Smooth muscle cell (in vitro differentiated cells): ENCODE measurements around the gene KIFBP. TPM values are rescaled to one million over a fixed set of nuclear protein-coding genes. Genes with fewer than 3 reads are reported as not detected.

Experiments used
- DNase-seq: peaks from one replicate; lab custom pipeline; 2025; ENCODE audit not compliant: unreplicated experiment; lab: John Stamatoyannopoulos, UW
- H2AFZ ChIP-seq: fragments of 200-600 bp; sonication (generic); 2 replicates; pipeline ENCODE4 v1.6.0; 2016; ENCODE audit warnings: antibody characterized with exemption, low read depth, mild to moderate bottlenecking
- H3F3A ChIP-seq: fragments of 200-600 bp; sonication (generic); 2 replicates; pipeline ENCODE4 v1.6.0; 2017; ENCODE audit warnings: antibody characterized with exemption, low read depth
- H3K27ac ChIP-seq: fragments of 200-600 bp; sonication (generic); 2 replicates; pipeline ENCODE4 v1.5.1; 2016; ENCODE audit warnings: low read depth, mild to moderate bottlenecking
- H3K27me3 ChIP-seq: fragments of 200-600 bp; sonication (generic); 2 replicates; pipeline ENCODE4 v1.6.1; 2016; ENCODE audit warnings: low read depth, mild to moderate bottlenecking
- H3K36me3 ChIP-seq: fragments of 200-600 bp; sonication (generic); 2 replicates; pipeline ENCODE4 v1.5.1; 2016; ENCODE audit warnings: low read depth
- H3K4me1 ChIP-seq: fragments of 200-600 bp; sonication (generic); 2 replicates; pipeline ENCODE4 v1.5.1; 2016; ENCODE audit warnings: low read depth
- H3K4me2 ChIP-seq: fragments of 200-600 bp; sonication (generic); 2 replicates; pipeline ENCODE4 v1.6.0; 2016; ENCODE audit warnings: mild to moderate bottlenecking
- H3K4me3 ChIP-seq: fragments of 200-600 bp; sonication (generic); 2 replicates; pipeline ENCODE4 v1.5.1; 2016; ENCODE audit warnings: mild to moderate bottlenecking
- H3K79me2 ChIP-seq: fragments of 200-600 bp; sonication (generic); 2 replicates; pipeline ENCODE4 v1.6.0; 2016; ENCODE audit warnings: low read depth, mild to moderate bottlenecking
- H3K9ac ChIP-seq: fragments of 200-600 bp; sonication (generic); 2 replicates; pipeline ENCODE4 v1.6.0; 2016; ENCODE audit warnings: low read depth
- H3K9me3 ChIP-seq: fragments of 200-600 bp; sonication (generic); replicated peaks from 2 replicates; pipeline ENCODE4 v1.5.1; 2016; ENCODE audit warnings: low read depth
- H4K20me1 ChIP-seq: fragments of 200-600 bp; sonication (generic); 2 replicates; pipeline ENCODE4 v1.6.0; 2016; ENCODE audit warnings: low read depth
- CTCF ChIP-seq: fragments of 200-600 bp; sonication (generic); IDR thresholded peaks from 2 replicates; pipeline ENCODE4 v1.5.1; 2017; ENCODE audit warnings: borderline replicate concordance, mild to moderate bottlenecking, antibody characterized with exemption; ENCODE audit not compliant: insufficient read depth, poor library complexity, severe bottlenecking
- WGBS: methylation state at CpG from one replicate; pipeline ENCODE4 v1.1.7; 2016; ENCODE audit warnings: low lambda C conversion rate; 5-methylcytosine and 5-hydroxymethylcytosine counted together
- polyA plus RNA-seq: library from polyadenylated mRNA; unstranded; fragments of >200 nt; fragmentation: Nextera tagmentation; extraction: Ambion mirVana; gene quantifications from 2 replicates; pipeline ENCODE4 v1.2.1, GENCODE V29; 2016
- total RNA-seq: library from RNA; depleted of rRNA; stranded (reverse); fragments of >200 nt; gene quantifications from 2 replicates; pipeline ENCODE4 v1.2.3, GENCODE V29; 2014

Gene KIFBP
- total and polyA plus RNA-seq, 2 experiments from 2014 or later = 37.6 to 55.1 TPM

- peaks cover 10% of the 10 kb centered on the region for H3K4me1 ChIP-seq
- no peak for DNase-seq
- no peaks in the 10 kb centered on the region for H3F3A ChIP-seq
- no peaks in the 10 kb centered on the region for H3K27me3 ChIP-seq
- peaks cover under 1% of the 10 kb centered on the region for H3K36me3 ChIP-seq
- no peaks in the 10 kb centered on the region for H3K9me3 ChIP-seq
- H3K4me2 ChIP-seq = peak overlapping the region; percentile 90
- no peak overlapping the region for H2AFZ ChIP-seq
- no peak for TF ChIP-seq CTCF
- 94% methylated on average over 12 of the region's 12 CpGs for WGBS
- H3K4me3 ChIP-seq = peak overlapping the region; percentile 71
- H3K79me2 ChIP-seq = peaks cover 32% of the 10 kb centered on the region
- peak overlapping the region; percentile 76 for H3K9ac ChIP-seq
- peak overlapping the region; percentile 89 for H3K27ac ChIP-seq
- peaks cover 26% of the 10 kb centered on the region for H4K20me1 ChIP-seq
Measured at GRCh38 chr10:68954904-68955303, 33.7 kb upstream of the KIFBP start.

- Histone ChIP-seq H3K79me2 (peaks cover 37% of the 10 kb centered on the region), H3K36me3 (peaks cover 3% of the 10 kb centered on the region), H3K4me3 (peak overlapping the region; percentile 71), H3K27ac (peak overlapping the region; percentile 89), H3F3A (no peaks in the 10 kb centered on the region), H3K9ac (peak overlapping the region; percentile 76), H3K4me1 (peaks cover 10% of the 10 kb centered on the region), H2AFZ (peak overlapping the region; percentile 90), H3K9me3 (no peaks in the 10 kb centered on the region), H3K27me3 (no peaks in the 10 kb centered on the region), H3K4me2 (peak overlapping the region; percentile 90), H4K20me1 (peaks cover 30% of the 10 kb centered on the region)
- no peak for TF ChIP-seq CTCF
- 10% methylated on average over 16 of the region's 16 CpGs for WGBS
- no peak for DNase-seq
Measured at GRCh38 chr10:68955355-68955831, 33.2 kb upstream of the KIFBP start.

GRCh38 chr10:68955832-68956532 lies 32.6 kb upstream of the KIFBP start, which contains the start of gene DDX21:
TSS of gene DDX21 (plus strand) at chr10:68956170. CDS start at chr10:68956226, 56 bp downstream.
- Histone ChIP-seq H3K79me2 (peaks cover 43% of the 10 kb centered on the region), H3F3A (no peaks in the 10 kb centered on the region), H4K20me1 (peaks cover 34% of the 10 kb centered on the region), H3K36me3 (peaks cover 3% of the 10 kb centered on the region), H3K9ac (peak within 1 kb of the TSS; percentile 76), H3K9me3 (no peaks in the 10 kb centered on the region), H2AFZ (peak within 1 kb of the TSS; percentile 90), H3K27ac (peak within 1 kb of the TSS; percentile 89), H3K4me2 (peak within 1 kb of the TSS; percentile 90), H3K4me3 (peak within 1 kb of the TSS; percentile 71), H3K27me3 (no peaks in the 10 kb centered on the region), H3K4me1 (peaks cover 10% of the 10 kb centered on the region)
- peak; percentile 68 for DNase-seq
- TF ChIP-seq CTCF = peak; percentile 52
- under 1% methylated on average over 50 of the region's 53 CpGs for WGBS
